ENCODE results near the gene TAOK3.

TAOK3 gene

GRCh38 chr12:118368821-118369220, 3.9 kb downstream of the TAOK3 start:
- Histone ChIP-seq H3K4me2 (ENCODE audit: low read length) (no peak overlapping the region), H3K27me3 (ENCODE audit: insufficient read depth, low read length) (no peaks in the 10 kb centered on the region), H3K9me3 (ENCODE audit: low read length) (no peaks in the 10 kb centered on the region), H3F3A (ENCODE audit: insufficient read depth, low read length) (no peaks in the 10 kb centered on the region), H4K20me1 (ENCODE audit: insufficient read depth, low read length) (no peaks in the 10 kb centered on the region), H3K79me2 (ENCODE audit: insufficient read depth, low read length) (no peaks in the 10 kb centered on the region), H3K9me2 (ENCODE audit: low read depth, low read length) (no peaks in the 10 kb centered on the region), H3K4me1 (ENCODE audit: insufficient read depth, low read length, severe bottlenecking) (peaks cover 21% of the 10 kb centered on the region), H3K9ac (ENCODE audit: low read length) (no peak overlapping the region), H3K27ac (ENCODE audit: low read depth, low read length, poor library complexity, severe bottlenecking) (no peak overlapping the region), H2AFZ (ENCODE audit: low read length) (no peak overlapping the region), H3K36me3 (ENCODE audit: insufficient read depth, low read length) (no peaks in the 10 kb centered on the region), H3K4me3 (ENCODE audit: low read depth, low read length, poor library complexity, severe bottlenecking) (no peak overlapping the region)
- TF ChIP-seq EZH2 (IDR thresholded peaks at IDR 0.05; ENCODE audit: borderline replicate concordance, low read length), result no peak
- TF ChIP-seq, protein P1, sequence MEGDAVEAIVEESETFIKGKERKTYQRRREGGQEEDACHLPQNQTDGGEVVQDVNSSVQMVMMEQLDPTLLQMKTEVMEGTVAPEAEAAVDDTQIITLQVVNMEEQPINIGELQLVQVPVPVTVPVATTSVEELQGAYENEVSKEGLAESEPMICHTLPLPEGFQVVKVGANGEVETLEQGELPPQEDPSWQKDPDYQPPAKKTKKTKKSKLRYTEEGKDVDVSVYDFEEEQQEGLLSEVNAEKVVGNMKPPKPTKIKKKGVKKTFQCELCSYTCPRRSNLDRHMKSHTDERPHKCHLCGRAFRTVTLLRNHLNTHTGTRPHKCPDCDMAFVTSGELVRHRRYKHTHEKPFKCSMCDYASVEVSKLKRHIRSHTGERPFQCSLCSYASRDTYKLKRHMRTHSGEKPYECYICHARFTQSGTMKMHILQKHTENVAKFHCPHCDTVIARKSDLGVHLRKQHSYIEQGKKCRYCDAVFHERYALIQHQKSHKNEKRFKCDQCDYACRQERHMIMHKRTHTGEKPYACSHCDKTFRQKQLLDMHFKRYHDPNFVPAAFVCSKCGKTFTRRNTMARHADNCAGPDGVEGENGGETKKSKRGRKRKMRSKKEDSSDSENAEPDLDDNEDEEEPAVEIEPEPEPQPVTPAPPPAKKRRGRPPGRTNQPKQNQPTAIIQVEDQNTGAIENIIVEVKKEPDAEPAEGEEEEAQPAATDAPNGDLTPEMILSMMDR (IDR thresholded peaks at IDR 0.05; ENCODE audit: low read length), result no peak

GRCh38 chr12:118361889-118362288, 10.8 kb downstream of the TAOK3 start:
- no peaks in the 10 kb centered on the region for H3K36me3 ChIP-seq (ENCODE audit: insufficient read depth, low read length)
- no peaks in the 10 kb centered on the region for H4K20me1 ChIP-seq (ENCODE audit: insufficient read depth, low read length)
- H3F3A ChIP-seq (ENCODE audit: insufficient read depth, low read length), result no peaks in the 10 kb centered on the region
- H3K27me3 ChIP-seq (ENCODE audit: insufficient read depth, low read length), result no peaks in the 10 kb centered on the region
- no peak overlapping the region for H3K4me3 ChIP-seq (ENCODE audit: low read depth, low read length, poor library complexity, severe bottlenecking)
- no peaks in the 10 kb centered on the region for H3K9me2 ChIP-seq (ENCODE audit: low read depth, low read length)
- peaks cover 14% of the 10 kb centered on the region for H3K79me2 ChIP-seq (ENCODE audit: insufficient read depth, low read length)
- H3K9ac ChIP-seq (ENCODE audit: low read length), result no peak overlapping the region
- no peak overlapping the region for H2AFZ ChIP-seq (ENCODE audit: low read length)
- TF ChIP-seq EZH2 (IDR thresholded peaks at IDR 0.05; ENCODE audit: borderline replicate concordance, low read length), result no peak
- TF ChIP-seq, protein P1 (IDR thresholded peaks at IDR 0.05; ENCODE audit: low read length), result no peak
- no peak overlapping the region for H3K27ac ChIP-seq (ENCODE audit: low read depth, low read length, poor library complexity, severe bottlenecking)
- no peaks in the 10 kb centered on the region for H3K9me3 ChIP-seq (ENCODE audit: low read length)
- H3K4me2 ChIP-seq (ENCODE audit: low read length), result no peak overlapping the region
- H3K4me1 ChIP-seq (ENCODE audit: insufficient read depth, low read length, severe bottlenecking), result peaks cover 24% of the 10 kb centered on the region

DNA sequence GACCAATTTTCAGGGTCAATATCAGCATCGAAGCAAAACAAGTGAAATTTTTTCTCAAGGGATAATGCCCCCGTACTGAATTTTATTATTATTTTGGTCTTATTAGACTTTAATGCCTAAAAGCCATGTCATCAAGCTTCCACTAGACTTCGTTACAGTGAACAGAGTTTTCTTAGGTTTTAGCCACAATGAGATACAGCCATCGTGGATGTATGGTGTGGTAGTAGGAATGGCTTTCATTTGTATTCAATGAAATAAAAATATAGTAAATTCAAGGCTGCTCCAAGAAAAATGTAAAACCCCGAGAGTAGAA, 11.7 kb downstream of the TAOK3 start:
- no peaks in the 10 kb centered on the region for H3K9me2 ChIP-seq (ENCODE audit: low read depth, low read length)
- H3K27me3 ChIP-seq (ENCODE audit: insufficient read depth, low read length), result no peaks in the 10 kb centered on the region
- H4K20me1 ChIP-seq (ENCODE audit: insufficient read depth, low read length), result no peaks in the 10 kb centered on the region
- peaks cover 32% of the 10 kb centered on the region for H3K4me1 ChIP-seq (ENCODE audit: insufficient read depth, low read length, severe bottlenecking)
- TF ChIP-seq, protein P1 (IDR thresholded peaks at IDR 0.05; ENCODE audit: low read length), result no peak
- TF ChIP-seq EZH2 (IDR thresholded peaks at IDR 0.05; ENCODE audit: borderline replicate concordance, low read length), result no peak
- H3F3A ChIP-seq (ENCODE audit: insufficient read depth, low read length), result no peaks in the 10 kb centered on the region
- no peaks in the 10 kb centered on the region for H3K9me3 ChIP-seq (ENCODE audit: low read length)
- H3K4me2 ChIP-seq (ENCODE audit: low read length), result no peak overlapping the region
- H3K4me3 ChIP-seq (ENCODE audit: low read depth, low read length, poor library complexity, severe bottlenecking), result no peak overlapping the region
- H3K36me3 ChIP-seq (ENCODE audit: insufficient read depth, low read length), result no peaks in the 10 kb centered on the region
- no peak overlapping the region for H2AFZ ChIP-seq (ENCODE audit: low read length)
- H3K27ac ChIP-seq (ENCODE audit: low read depth, low read length, poor library complexity, severe bottlenecking), result no peak overlapping the region
- H3K9ac ChIP-seq (ENCODE audit: low read length), result no peak overlapping the region
- H3K79me2 ChIP-seq (ENCODE audit: insufficient read depth, low read length), result peaks cover 22% of the 10 kb centered on the region

All from OCI-LY1 (cell line).